CD4-positive, CD25-positive, alpha-beta regulatory T cell (primary cell): ENCODE measurements around the gene SLC35B2. TPM values are rescaled to one million over a fixed set of nuclear protein-coding genes. Genes with fewer than 3 reads are reported as not detected.

Experiments used
- ATAC-seq, 2 donors: fragments of 150-1000 bp; cut with Tn5 transposase; one replicate each; pipeline ENCODE4 v1.10.0; 2021; ENCODE audit warnings: low read depth in 2 of 2, moderate number of reproducible peaks in 2 of 2, moderate library complexity in 1 of 2
- DNase-seq, 3 donors: peaks; one replicate each; pipeline versions ENCODE4 v3.0.0 to v3.0.0-alpha.2; 2012 to 2022; ENCODE audit warnings: mixed read lengths in 1 of 3
- H3K27ac ChIP-seq: one replicate; pipeline ENCODE4 v1.7.0; 2013; ENCODE audit warnings: mild to moderate bottlenecking, low read length; ENCODE audit not compliant: insufficient read depth, poor library complexity, severe bottlenecking
- H3K27me3 ChIP-seq: one replicate; pipeline ENCODE4 v1.7.0; 2013; ENCODE audit warnings: low read length; ENCODE audit not compliant: control insufficient read depth, insufficient read depth
- H3K36me3 ChIP-seq: one replicate; pipeline ENCODE4 v1.7.0; 2013; ENCODE audit warnings: mild to moderate bottlenecking, low read length, moderate library complexity; ENCODE audit not compliant: control insufficient read depth, insufficient read depth
- H3K4me1 ChIP-seq: 2 replicates; pipeline ENCODE4 v1.7.0; 2013; ENCODE audit warnings: mild to moderate bottlenecking, low read length; ENCODE audit not compliant: insufficient read depth, control insufficient read depth, poor library complexity, severe bottlenecking
- H3K4me3 ChIP-seq: one replicate; pipeline ENCODE4 v1.7.0; 2013; ENCODE audit warnings: low read depth, mild to moderate bottlenecking, low read length, moderate library complexity
- H3K9me3 ChIP-seq, 2 experiments: 1 replicate in 1 of 2; 2 replicates in 1 of 2; pipeline ENCODE4 v1.7.0; 2013; ENCODE audit warnings: low read length in 2 of 2, mild to moderate bottlenecking in 1 of 2, moderate library complexity in 1 of 2; ENCODE audit not compliant: control insufficient read depth in 2 of 2
- H3K27ac Mint-ChIP-seq, 3 donors: one replicate each; pipeline ENCODE4 v1.8.0; 2020 to 2022; ENCODE audit warnings: mild to moderate bottlenecking in 3 of 3, mixed read lengths in 3 of 3, moderate library complexity in 2 of 3
- H3K27me3 Mint-ChIP-seq: one replicate; pipeline ENCODE4 v1.8.0; 2022; ENCODE audit warnings: mild to moderate bottlenecking, mixed read lengths
- H3K36me3 Mint-ChIP-seq: one replicate; pipeline ENCODE4 v1.8.0; 2020; ENCODE audit warnings: mixed read lengths
- H3K4me1 Mint-ChIP-seq, 4 donors: one replicate each; pipeline ENCODE4 v1.8.0; 2020 to 2022; ENCODE audit warnings: mixed read lengths in 4 of 4, mild to moderate bottlenecking in 1 of 4
- H3K4me3 Mint-ChIP-seq, 4 donors: one replicate each; pipeline ENCODE4 v1.8.0; 2020 to 2022; ENCODE audit warnings: mild to moderate bottlenecking in 4 of 4, mixed read lengths in 4 of 4, moderate library complexity in 3 of 4
- H3K9me3 Mint-ChIP-seq, 7 donors: one replicate each; pipeline ENCODE4 v1.8.0; 2020 to 2022; ENCODE audit warnings: mixed read lengths in 7 of 7, mild to moderate bottlenecking in 3 of 7, moderate library complexity in 2 of 7
- polyA plus RNA-seq, 4 donors: library from polyadenylated mRNA; unstranded; fragments of 300-500 nt; fragmentation: Illumina TruSeq; gene quantifications; one replicate each; pipeline ENCODE4 v1.2.3, GENCODE V29; 2021
- total RNA-seq: library from RNA; stranded (reverse); gene quantifications from one replicate; pipeline ENCODE4 v1.2.3, GENCODE V29; 2022

The SLC35B2 gene
- total and polyA plus RNA-seq, 5 donors from 2014 or later = 14.8 to 42.4 (median 34.2) TPM

GRCh38 chr6:44227148-44227793, 30.1 kb downstream of the SLC35B2 start:
- no peak for ATAC-seq
- Mint-ChIP-seq H3K36me3 (no peaks in the 10 kb centered on the region), H3K4me1 (peaks cover 0 to 16% (median 6%) of the 10 kb centered on the region in 4 donors), H3K27me3 (peaks cover 7% of the 10 kb centered on the region), H3K9me3 (peaks cover 0 to 1% (median 0%) of the 10 kb centered on the region in 7 donors), H3K4me3 (peak overlapping the region in 1 of 4 donors; percentile 63), H3K27ac (no peak overlapping the region)
- Histone ChIP-seq H3K4me1 (peaks cover 19% of the 10 kb centered on the region), H3K27me3 (no peaks in the 10 kb centered on the region), H3K4me3 (no peak overlapping the region), H3K27ac (no peak overlapping the region), H3K9me3 (no peaks in the 10 kb centered on the region), H3K36me3 (no peaks in the 10 kb centered on the region)
- no peak for DNase-seq

- Mint-ChIP-seq H3K4me1 (peaks cover 0 to 20% (median 7%) of the 10 kb centered on the region in 4 donors), H3K4me3 (peak overlapping the region in 2 of 4 donors; percentile 63 to 86), H3K9me3 (peaks cover 0 to 1% (median 0%) of the 10 kb centered on the region in 7 donors), H3K27me3 (peaks cover 7% of the 10 kb centered on the region), H3K36me3 (no peaks in the 10 kb centered on the region), H3K27ac (no peak overlapping the region)
- peaks cover 23% of the 10 kb centered on the region for H3K4me1 ChIP-seq
- H3K4me3 ChIP-seq = no peak overlapping the region
- ATAC-seq = no peak
- no peak overlapping the region for H3K27ac ChIP-seq
- H3K36me3 ChIP-seq = no peaks in the 10 kb centered on the region
- no peaks in the 10 kb centered on the region for H3K27me3 ChIP-seq
- H3K9me3 ChIP-seq = no peaks in the 10 kb centered on the region
- DNase-seq = no peak
Observed at GRCh38 chr6:44226368-44227147, 30.8 kb downstream of the SLC35B2 start.

DNA sequence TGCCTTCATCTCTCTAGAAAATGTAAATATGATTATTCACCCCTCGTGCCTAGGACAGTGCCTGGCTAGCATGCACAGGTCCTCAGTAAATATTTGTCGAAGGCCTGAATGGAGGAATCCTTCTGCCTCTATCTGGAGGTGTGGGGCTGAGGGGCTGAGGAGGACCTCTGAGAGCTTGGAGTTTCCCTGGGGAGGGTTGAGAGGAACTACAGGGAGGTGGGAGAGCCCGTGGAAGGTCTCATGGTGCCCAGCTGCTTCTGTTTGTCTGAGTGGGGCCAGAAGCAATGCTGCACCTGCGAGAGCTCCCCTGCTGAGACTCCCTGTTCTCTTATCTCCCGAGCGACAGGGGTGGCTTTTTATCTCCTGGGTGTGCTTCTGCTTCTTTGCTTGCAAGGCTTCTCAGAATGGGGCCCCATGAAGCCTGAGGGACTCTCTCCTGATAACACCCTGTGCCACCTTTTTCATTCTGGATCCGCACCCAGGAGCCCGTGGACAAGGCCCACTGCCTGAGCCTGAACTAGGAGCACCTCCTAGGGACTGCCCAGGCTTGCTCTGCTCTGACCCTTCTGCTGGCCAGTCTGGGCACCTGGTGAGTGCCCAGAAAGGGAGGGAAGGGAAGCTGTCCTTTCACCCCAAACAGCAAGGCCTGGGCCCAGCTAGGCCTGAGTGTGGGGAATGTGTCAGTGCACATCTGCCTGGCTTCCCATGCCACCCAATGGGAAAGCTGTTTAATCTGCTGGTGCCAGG, 31.6 kb downstream of the SLC35B2 start:
- H3K27me3 ChIP-seq = no peaks in the 10 kb centered on the region
- Mint-ChIP-seq H3K36me3 (no peaks in the 10 kb centered on the region), H3K4me1 (peaks cover 0 to 26% (median 11%) of the 10 kb centered on the region in 4 donors), H3K27ac (no peak overlapping the region), H3K4me3 (peak overlapping the region in 2 of 4 donors; percentile 59 to 86), H3K9me3 (peaks cover 0 to 1% (median 0%) of the 10 kb centered on the region in 7 donors), H3K27me3 (peaks cover 7% of the 10 kb centered on the region)
- DNase-seq = no peak
- no peaks in the 10 kb centered on the region for H3K36me3 ChIP-seq
- H3K27ac ChIP-seq = no peak overlapping the region
- H3K4me1 ChIP-seq = peaks cover 23% of the 10 kb centered on the region
- H3K4me3 ChIP-seq = no peak overlapping the region
- no peak for ATAC-seq
- no peaks in the 10 kb centered on the region for H3K9me3 ChIP-seq

DNA sequence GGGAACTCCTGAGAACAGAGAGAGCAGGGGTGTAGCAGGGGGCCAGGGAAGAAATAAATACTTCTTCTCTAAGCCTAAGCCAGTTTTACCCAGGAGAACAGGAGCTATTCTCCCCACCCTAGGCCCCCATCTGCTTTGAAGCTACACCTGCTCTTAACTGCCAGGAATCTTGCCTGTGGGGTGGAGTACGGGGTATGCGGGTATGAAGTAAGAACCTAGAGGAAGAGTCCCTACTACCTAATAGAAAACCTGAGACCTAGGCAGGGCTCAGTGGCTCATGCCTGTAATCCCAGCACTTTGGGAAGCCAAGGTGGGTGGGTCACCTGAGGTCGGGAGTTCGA, 32.4 kb downstream of the SLC35B2 start:
- no peak for DNase-seq
- Mint-ChIP-seq H3K4me1 (peaks cover 0 to 29% (median 12%) of the 10 kb centered on the region in 4 donors), H3K27ac (no peak overlapping the region), H3K4me3 (peak overlapping the region; percentile 68 to 86 (median 83)), H3K27me3 (peaks cover 7% of the 10 kb centered on the region), H3K36me3 (no peaks in the 10 kb centered on the region), H3K9me3 (peaks cover 0 to 1% (median 0%) of the 10 kb centered on the region in 7 donors)
- no peaks in the 10 kb centered on the region for H3K36me3 ChIP-seq
- H3K27ac ChIP-seq = no peak overlapping the region
- ATAC-seq = no peak
- H3K9me3 ChIP-seq = no peaks in the 10 kb centered on the region
- no peak overlapping the region for H3K4me3 ChIP-seq
- no peaks in the 10 kb centered on the region for H3K27me3 ChIP-seq
- peaks cover 24% of the 10 kb centered on the region for H3K4me1 ChIP-seq

DNA sequence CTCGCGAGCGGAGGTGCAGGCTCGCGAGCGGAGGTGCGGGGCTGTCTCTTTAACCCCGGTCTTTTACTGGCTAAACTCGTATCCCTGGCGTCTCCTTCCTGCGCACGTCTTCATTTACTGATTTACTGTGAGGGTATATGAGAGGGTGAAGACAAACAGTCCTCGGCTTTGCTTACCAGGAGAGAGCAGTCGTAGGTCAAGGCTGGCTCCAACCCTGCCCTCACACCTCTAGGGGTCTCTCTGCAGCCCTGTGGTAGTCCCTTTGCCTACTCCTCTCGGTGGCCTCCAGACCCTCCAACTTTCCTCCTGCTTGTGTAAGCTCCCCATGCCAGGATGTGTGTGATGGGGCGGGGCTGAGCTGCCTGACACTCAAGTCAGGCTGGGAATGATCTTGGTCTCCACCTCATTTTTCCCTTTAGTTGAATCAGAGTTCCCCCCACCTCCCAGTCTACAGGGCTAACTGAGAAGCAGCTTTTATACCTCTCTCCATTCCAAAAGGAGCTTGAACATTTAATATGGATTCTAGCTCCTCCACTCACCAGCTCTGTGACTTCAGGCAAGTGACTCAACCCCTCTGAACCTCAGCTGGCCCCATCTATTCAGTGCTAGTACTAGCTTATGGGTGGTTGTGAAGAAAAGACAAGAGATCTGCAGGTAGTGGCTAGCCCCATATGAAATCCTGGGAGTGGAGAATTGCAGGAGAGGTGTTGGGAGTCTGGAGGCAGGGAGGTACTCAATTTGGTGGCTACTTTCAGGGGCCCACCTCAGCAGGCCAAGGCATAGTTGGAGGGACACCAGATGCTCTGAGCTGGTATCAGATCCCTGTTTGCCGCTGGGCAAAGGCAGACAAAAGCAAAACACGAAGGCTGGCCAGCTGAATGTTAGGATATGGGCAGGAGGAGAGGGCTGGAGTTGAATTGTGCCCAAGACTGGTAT, 33.0 kb downstream of the SLC35B2 start:
- Histone ChIP-seq H3K27me3 (no peaks in the 10 kb centered on the region), H3K4me3 (peak overlapping the region; percentile 56), H3K4me1 (peaks cover 29% of the 10 kb centered on the region), H3K36me3 (no peaks in the 10 kb centered on the region), H3K27ac (no peak overlapping the region), H3K9me3 (no peaks in the 10 kb centered on the region)
- peak overlapping the region in 2 of 3 donors; percentile 67 to 91 for H3K27ac Mint-ChIP-seq
- ATAC-seq (no peak), DNase-seq (peak in 1 of 3 donors; percentile 44)
- H3K36me3 Mint-ChIP-seq = no peaks in the 10 kb centered on the region
- peaks cover 0 to 1% (median 0%) of the 10 kb centered on the region in 7 donors for H3K9me3 Mint-ChIP-seq
- H3K27me3 Mint-ChIP-seq = peaks cover 7% of the 10 kb centered on the region
- peaks cover 0 to 32% (median 12%) of the 10 kb centered on the region in 4 donors for H3K4me1 Mint-ChIP-seq
- H3K4me3 Mint-ChIP-seq = peak overlapping the region; percentile 82 to 91 (median 85)

DNA sequence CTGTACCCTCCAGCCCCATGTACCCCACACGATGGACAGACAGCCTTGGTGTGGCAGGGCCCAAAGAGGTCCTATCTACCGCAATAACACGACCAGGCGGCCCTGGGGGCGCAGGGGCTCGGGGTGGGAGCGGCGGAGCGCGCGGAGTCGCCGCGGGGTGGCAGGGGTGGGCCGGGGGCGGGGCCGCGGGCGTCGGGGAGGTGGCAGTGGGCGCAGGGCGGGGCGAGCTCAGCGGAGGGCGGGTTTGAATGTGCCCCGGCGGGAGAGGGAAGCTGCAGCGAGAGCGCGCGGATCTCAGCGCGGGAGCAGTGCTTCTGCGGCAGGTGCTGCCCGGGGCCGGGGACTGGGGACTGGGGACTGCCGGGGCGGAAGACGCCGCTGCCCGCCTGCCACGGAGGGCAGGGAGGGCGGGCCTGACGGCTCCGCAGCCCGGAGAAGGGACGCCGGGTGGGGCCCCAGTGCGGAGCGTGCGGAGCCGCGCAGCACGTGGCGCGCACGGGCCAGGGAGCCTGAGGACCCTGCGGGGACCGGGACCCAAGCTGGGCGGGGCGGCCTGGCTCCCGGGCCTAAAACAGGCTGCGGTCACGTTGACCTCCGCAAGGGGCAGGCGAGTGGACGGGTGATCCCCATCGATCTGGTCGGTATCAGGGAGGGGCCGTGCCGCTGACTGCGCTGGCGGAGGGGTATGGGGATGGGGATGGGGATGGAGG, 33.9 kb downstream of the SLC35B2 start, which contains the start of gene SLC29A1:
TSS of gene SLC29A1 (plus strand) at position 277 of the 710 bp plus-strand sequence. CDS start 3,719 bp downstream, outside the sequence.
- H3K9me3 ChIP-seq = no peaks in the 10 kb centered on the region
- Mint-ChIP-seq H3K36me3 (no peaks in the 10 kb centered on the region), H3K27ac (peak within 1 kb of the TSS in 2 of 3 donors; percentile 67 to 91), H3K27me3 (peaks cover 7% of the 10 kb centered on the region), H3K4me3 (peak within 1 kb of the TSS; percentile 84 to 96 (median 86)), H3K4me1 (peaks cover 0 to 37% (median 12%) of the 10 kb centered on the region in 4 donors), H3K9me3 (peaks cover 0 to 1% (median 0%) of the 10 kb centered on the region in 7 donors)
- DNase-seq (peak; percentile 79 to 85 (median 82)), ATAC-seq (peak; percentile 80 to 82)
- no peaks in the 10 kb centered on the region for H3K27me3 ChIP-seq
- H3K36me3 ChIP-seq = no peaks in the 10 kb centered on the region
- H3K4me3 ChIP-seq = peak within 1 kb of the TSS; percentile 56
- peak within 1 kb of the TSS; percentile 47 for H3K27ac ChIP-seq
- peaks cover 32% of the 10 kb centered on the region for H3K4me1 ChIP-seq
